Activated T-cell treated with anti-CD3 and anti-CD28 coated beads, Interleukin-2, amount 50 U/mL, for 48 hours (primary cell): Measurements from ENCODE around the gene TARS3.

Source experiments
- DNase-seq, 2 experiments: peaks; one replicate each; pipeline ENCODE4 v3.0.0-alpha.2; 2020

The TARS3 gene

DNA sequence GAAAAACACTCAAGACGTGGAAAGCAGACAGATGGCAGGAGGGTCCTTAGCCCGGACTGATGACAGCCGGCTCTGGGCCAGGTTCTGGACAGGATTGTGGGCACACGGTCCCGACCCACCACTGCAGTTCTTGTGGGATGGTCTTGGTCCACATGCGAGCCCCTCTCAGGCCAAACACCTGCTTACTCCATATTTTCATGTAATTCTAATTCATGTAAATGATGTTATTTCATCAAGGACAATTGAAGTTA is 104.7 kb downstream of the TARS3 start:
- DNase-seq, result no peak

DNA sequence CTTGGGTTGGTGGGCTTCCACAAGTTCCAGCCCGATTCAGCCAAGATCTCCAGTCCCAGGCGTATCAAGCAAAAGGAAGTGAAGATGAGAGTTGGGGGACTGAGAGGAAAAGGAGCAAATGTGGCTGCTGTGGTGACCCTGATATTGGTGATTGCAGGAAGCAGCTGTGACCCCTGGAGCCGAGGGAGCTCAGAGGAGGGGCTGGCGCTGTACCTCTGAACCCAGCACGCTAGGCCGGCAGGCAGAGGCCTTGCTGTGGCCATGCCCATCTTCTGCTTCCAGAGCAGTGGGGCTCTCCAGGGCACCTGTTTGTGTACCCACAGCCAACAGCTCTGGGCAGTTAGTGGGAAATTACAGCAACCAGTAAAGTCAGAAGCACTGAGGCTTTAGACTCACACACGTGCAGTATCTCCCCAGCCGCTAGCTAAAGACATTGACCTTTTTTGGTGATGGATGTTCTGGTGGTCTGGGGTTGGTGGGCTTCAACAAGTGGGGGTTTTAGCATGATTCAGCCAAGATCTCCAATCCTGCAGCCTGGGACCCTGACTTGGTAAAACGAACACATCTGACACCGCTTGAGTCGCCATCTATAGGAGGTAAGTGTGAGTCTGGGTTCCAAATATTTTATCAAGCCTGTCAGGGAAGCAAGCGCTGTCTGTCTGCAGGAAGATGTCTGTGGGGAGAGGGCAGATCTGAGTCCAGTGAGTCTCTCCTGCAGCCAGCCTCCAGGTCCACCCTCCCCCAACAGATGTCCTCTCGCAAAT is 105.2 kb downstream of the TARS3 start:
- no peak for DNase-seq

DNA sequence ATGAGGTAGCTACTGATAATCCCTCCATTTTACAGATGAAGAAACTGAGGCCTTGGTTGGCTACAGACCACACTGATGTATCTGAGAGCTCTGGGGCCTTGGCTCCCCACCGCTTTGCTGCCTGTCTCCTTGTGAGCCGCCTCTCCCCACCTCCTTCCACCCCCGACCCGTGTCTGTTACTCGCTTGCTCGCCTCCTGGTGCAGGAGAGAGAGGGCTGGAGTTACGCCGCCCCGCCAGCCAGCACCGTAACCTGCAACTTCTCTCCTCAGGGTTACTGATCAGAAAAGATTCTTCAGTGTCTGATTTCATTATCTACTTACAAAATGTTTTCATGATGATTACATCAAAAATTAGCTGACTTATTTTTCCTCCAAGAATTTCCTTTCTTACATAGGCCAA is 106.2 kb downstream of the TARS3 start:
- no peak for DNase-seq

DNA sequence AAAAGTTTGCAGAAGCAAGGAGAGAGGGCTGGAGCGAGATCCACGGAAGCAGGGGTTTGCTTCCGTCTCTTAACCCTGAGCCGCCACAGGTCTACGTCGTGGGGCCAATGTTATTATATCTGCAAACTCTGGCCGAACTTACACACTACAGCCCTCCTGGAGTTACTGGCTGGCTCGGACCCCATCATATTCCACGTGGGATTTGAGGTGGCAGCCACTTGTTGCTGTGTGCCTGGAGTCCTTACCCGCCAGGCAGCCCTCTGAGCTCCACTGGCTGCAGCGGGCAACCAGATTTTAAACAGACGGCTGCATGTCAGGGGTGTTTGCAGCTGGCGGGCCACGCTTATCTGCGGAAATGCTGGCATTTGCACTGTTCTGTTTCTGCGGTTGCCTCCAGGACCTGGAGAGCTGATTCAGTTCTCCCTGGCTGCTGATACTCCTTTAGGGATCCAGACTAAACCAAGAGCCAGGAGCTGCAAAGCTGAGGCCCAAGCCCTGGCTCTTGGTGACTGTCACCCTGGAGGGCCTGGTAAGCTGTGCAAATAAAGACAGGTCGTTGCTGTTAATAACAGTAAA is 106.8 kb downstream of the TARS3 start:
- no peak for DNase-seq

DNA sequence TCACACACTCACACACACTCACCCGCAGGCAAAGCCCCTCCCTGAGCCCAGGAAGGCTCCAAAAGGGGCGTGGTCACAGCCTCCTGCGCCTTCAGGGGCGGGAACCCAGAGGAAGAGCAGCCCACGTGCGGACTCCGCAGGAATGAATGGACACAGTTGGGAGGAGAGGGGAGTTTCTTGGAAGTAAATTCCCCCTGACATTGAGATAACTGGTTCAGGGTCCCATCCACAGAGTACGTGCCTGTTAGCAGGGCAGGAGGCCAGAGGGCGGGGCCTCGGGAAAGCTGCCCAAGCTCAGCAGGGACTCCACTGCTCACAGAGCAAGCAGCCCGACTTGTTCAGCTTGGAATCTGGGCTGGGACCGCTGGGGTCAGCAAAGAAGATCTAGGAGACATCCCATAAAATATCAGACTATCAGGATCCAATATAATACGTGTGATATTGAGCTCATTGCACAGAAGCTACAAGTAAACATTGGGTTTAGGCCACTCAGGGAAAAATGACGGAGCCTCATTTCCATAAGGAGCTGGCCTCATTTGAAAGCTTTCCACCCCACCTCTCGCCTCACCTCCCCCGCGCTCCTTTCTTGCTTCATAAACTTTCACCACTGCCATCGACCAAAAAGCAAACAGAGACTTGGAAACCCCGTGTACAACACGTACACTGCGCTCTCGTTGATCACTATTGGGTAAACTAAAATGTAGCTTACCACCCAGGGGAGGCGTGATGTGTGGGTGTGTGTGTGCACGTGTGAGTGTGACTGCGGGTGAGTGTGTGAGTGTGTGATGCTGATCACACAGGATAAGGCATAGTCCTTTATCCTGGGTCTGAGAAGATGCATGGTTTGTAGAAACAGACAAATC is 108.1 kb downstream of the TARS3 start:
- DNase-seq, result no peak

DNA sequence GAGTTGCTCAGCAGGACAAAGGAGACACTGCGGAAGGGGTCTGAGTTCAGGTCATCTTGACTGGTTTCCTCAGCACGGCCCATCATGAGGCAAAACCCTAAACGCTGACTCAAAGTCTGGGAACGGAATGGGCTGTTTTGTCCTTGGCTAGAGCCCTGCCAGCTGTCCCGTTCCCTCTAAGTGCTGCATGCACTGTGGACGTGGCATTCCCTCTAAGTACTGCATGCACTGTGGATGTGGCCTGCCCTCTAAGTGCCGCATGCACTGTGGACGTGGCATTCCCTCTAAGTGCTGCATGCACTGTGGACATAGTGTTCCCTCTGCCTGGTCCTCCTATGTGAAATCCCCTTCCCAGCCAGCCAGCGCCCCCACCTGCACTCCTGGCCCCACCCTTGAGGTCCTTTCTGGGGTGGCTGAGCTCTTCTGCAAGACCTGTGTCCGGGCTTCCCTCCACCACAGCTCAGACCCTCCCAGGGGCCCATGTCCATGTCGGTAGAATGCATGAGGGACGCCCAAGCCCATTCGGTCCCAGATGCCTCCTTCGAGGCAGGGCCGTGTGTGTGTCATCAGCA is 108.8 kb downstream of the TARS3 start:
- no peak for DNase-seq

DNA sequence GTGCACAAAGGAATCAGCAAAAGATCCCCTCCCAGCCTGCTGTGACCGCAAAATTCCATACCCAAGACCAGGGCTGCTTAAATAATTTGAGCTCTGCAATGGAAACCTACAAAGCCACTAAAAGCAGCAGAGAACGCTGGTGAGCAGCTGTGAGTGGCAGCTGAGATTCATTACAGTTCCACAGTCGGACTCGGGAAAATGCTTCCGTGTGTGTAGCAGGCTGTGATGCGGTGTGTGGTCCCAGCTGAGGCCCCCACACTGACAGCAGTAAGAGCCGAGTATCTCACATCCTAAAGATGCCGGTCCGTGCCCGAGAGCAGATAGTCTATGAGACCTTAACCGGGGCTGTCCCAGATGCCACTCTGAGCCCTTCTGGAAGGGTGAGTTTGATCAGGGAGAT is 109.5 kb downstream of the TARS3 start:
- DNase-seq, result no peak

DNA sequence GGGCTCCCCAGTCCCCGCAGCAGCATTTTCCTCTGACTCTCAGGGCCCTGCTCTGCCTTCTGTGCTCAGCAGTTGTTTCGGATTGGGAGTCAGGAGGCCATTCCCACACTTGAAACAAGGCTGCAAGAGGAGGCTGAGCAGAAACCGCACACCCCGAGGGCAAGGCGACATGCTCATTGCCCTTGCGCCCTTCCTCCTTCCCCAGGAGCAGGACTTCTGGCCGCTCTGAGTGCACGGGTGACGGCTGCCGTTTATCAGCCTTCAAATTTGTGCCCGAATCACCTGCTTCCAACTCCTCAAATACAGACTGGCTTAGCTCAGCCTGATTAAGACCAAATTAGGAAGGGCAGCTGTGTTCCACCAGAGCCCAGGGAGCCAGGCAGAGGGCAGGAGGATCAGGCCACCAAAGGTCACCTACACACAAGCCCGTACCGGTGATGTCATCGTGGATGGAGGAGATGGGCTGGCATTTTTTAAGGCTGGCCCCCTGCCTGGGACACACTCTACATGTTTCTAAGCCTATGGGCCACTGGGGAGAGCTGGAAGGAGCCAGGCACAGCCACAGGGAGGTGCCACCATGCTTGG is 110.2 kb downstream of the TARS3 start:
- no peak for DNase-seq

DNA sequence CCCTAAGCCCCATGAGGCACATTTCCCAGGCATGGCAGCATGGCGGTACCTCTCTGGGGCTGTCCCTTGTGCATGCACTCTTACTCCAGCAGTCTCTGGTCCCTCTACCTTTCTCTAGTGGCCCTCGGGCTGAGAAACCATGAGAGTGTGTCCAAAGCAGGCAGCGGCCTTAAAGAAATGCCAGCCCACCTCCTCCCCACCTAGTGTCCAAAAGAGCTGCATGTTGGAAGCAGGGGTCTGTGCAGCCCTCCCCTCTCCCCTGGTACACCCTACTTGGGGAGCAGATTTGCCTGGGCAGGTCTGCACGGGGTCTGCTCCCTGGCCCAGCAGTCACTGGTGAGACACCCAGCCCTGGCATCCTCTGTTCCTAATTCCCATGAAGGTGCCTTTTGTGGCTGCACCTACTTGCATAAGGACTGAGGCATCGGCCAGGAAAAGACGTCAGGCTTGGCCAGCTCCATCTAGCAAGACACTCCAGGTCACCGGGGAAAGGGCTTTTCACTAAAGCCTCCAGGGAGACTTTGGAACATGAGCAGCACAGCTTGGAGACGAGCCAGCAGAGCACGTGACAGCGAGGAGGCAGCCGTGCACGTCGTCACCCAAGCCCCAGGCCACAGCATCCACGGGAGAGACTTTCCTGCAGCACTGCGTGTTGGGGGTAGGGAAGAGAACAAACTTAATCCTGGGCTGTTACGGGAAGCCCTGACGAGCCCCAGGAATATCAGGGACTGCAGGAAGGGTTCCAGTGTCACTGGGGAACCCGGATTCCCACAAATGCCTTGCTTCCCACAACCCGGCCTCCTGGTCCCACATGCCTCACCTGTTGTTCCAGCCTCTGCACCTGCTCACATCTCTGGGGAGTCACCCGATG is 110.9 kb downstream of the TARS3 start:
- DNase-seq, result no peak

DNA sequence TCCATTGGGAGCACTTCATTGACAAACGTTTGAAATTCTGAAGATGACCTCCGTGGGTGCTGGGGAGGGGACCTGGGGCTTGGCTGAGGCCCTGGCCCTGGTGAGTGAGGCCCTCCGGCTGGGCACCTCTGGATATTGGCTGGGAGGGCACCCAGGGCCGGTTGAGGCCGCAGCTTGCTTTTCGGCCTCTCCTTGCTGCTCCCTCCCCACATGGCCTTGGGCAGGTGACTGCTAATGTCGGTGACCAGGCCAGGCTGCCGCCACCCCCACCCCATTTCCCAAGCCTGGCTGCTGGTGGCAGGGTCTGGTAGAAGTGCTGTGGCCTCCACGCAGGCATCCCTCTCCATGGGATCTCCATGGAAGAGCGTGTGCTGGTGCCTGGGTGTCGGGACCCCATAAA is 111.6 kb downstream of the TARS3 start:
- DNase-seq, result no peak

DNA sequence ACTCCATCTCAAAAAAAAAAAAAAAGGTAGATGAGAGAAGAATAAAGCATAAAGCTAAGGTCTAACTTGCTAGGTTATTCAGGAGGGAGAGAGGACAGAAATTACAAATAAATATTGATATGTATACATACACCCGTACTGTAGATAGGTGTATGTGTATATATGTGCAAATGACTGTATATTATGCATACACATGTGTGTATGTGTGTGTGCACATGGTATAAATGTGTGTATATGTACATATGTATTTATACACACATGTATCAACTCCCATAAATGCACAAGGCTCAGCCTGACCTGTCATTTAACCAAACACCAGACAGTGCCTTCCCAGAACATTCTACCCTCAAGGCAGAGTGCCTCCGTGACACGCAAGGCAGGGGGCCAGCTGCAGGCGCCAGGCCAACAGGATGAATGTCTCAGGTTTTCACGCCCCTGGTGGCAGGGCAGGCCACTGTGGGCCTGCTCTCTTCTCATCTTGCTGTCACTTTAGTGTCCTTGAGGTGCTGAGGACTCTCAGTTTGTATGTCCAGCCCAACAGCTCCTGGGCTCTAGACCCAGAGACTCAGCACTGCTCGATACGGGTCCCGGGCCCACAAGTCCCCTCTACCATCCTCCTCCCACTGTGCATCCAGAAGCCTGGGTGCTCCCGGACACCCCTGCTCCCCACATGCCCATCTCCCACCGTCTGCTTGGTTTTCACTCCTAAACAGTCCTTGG is 112.5 kb downstream of the TARS3 start:
- no peak for DNase-seq

DNA sequence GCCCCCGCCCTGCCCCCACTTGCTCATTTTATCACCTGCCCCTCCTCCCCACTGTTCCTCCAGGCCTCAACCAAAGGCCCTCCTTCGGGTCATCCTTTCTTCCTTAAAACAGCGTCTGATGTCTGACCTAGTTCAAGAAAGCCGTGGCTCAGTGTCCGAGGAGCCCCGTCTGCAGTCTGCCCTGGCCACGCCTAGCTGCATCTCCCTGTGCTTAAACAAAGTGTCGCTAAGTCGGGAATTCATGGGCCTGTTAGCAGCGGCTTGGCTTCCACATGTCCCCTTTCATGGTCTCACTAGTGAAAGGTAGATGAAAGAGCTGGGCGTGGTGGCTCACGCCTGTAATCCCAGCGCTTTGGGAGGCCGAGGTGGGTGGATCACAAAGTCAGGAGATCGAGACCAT is 113.3 kb downstream of the TARS3 start:
- no peak for DNase-seq

DNA sequence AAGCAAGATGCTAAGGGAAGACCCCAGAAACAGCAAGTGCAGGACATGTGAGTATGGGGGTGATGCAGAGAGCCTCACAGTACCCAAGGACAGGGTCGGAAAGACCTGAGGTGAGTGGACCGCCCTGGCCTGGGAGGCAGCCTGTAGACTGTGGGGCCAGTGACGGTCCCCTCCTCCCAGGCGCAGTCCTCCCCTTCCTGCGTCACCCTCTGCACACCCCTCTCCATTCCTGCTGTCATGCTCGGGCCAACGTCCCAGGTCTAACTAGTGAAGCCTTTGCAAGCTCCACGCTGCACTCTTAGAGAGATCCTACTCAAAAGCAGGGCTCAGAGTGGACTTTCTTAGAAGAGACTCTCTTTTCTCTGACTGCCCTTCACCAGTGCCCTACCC is 113.7 kb downstream of the TARS3 start:
- no peak for DNase-seq

DNA sequence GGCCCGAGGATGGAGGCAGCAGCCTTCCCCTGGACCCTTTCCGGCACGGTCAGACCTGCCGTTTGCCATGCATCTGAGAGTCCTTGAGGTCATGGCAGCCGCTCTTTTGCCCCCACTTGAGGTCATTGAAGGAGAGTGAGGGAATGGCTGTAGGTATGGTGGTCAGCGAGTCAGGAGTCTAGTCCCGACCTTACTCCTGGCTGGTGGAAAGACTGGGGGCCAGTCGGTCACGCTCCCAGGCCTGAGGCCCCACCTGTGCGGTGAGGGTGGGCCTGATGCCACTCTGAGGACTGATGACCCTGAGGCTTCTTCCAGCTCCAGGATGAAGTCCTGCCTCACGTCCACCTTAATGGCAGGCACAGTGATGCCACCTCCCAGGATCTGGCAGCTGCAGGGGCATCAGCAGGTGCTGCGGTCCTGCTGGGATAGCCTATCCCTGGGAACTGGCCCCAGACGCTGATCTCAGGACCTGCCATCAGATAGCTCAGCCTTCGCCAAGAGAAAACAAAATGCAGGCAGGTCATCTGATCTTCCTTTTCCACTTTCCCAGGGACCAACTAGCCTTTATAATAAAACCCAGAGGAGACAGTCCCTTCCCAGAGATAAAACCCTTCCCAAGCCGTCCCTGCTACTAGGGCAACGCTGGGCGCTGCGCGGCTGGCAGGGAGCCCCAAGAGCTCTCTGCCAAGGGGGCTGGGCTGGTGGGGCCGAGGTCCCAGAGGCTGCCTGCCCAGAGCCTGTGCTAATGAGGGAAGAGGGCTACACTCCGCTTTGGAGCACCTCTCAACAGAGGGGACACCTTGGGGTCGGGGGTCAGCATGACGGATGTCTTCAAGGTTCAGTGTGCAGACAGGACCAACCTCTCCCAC is 114.3 kb downstream of the TARS3 start:
- no peak for DNase-seq

DNA sequence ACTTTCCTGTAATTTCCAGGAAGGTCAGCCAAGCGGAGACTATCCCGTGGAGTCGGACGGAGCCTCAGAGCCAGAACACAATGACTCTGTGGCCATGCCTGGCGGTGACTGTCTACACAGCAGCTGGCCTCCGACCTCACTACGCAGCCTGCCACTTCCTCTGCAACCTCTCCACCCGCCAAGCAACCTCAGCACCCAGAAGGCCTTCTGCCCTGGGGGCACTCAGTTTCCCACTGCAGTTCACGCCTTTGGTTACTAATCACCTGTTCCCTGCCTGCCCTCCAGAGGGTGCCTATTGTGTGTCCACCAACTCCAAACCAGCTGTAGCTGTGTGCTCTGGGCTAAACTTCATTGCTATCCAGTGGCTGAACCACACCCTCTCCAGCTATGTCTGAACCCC is 116.1 kb downstream of the TARS3 start:
- DNase-seq, result no peak

DNA sequence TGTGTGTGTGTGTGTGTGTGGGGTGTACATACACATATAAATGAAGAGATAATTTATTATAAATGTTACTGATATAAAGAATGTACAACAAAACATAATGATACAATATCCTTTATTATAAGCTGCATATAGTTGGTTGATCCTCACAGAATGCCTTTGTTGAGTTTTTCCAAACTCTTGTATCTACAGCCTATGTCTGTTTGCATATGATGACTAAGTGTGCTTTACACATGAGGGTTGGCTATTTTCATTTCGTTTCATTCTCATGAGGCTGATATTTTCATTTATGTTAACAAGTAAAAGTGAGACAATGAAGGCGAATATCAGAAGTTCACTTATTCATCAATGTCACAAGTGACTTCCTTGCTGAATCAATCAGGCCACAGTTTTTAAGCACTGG is 117.2 kb downstream of the TARS3 start:
- DNase-seq, result no peak

DNA sequence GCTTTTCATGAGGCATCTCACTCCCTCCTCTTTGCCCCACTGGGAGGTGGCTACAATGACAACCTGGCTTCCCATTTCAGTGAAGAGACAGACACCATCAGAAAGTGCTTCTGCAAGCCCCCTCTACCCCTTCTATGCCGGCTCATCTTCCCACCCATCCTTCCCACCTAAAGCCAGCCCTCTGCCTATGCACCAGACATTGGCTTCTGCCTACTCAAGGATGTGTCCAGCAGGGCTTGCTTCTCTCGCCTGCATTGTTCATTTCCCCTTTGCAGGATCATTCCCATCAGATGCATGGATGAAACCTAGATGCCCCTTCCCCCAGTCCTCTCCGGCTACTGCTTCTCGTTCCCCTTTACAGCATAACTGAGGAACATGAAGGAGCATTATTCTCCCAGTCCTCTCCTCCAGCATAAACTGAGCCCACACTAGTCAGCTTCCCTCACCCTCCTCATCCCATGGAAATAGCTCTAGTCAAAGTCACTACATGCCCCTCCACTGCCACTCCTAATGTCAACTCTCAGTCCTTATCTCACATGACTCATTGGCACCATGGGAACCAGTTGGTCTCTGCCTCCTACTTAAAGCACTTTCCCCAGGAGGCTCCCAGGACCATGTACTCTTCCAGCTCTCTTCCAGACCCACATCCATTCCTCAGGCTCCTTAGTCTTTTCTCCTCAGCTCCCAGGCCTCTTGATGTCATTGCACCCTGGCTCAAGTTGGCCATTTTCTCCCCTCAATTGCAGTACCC is 120.0 kb downstream of the TARS3 start:
- DNase-seq, result no peak
